Aorta (tissue), 5 donors: Measurements from ENCODE around the gene TTLL11. TPM values are rescaled to one million over a fixed set of nuclear protein-coding genes. Genes with fewer than 3 reads are reported as not detected.

Experiments
- ATAC-seq: fragments of 200-7000 bp; cut with Tn5 transposase; one replicate; pipeline ENCODE4 v1.9.1; 2022; ENCODE audit warnings: moderate library complexity; ENCODE audit not compliant: low FRiP score
- DNase-seq, 2 donors: peaks; one replicate each; pipeline ENCODE4 v3.0.0-alpha.2; 2020
- H3K27ac ChIP-seq, 2 donors: one replicate each; pipeline ENCODE4 v1.5.1; 2013; ENCODE audit warnings: low read length in 2 of 2, mild to moderate bottlenecking in 2 of 2, moderate library complexity in 2 of 2, control low read depth in 1 of 2, inconsistent platforms in 1 of 2, low read depth in 1 of 2
- H3K27me3 ChIP-seq, 2 donors: one replicate each; pipeline ENCODE4 v1.6.1; 2013; ENCODE audit warnings: control low read depth in 1 of 2, low read length in 1 of 2, mild to moderate bottlenecking in 1 of 2, moderate library complexity in 1 of 2; ENCODE audit not compliant: insufficient read depth in 2 of 2, control insufficient read depth in 1 of 2
- H3K36me3 ChIP-seq, 2 donors: one replicate each; pipeline ENCODE4 v1.6.1; 2013; ENCODE audit warnings: control low read depth in 1 of 2, low read length in 1 of 2, mild to moderate bottlenecking in 1 of 2; ENCODE audit not compliant: insufficient read depth in 2 of 2, control insufficient read depth in 1 of 2
- H3K4me1 ChIP-seq, 2 donors: one replicate each; pipeline ENCODE4 v1.6.1; 2013; ENCODE audit warnings: low read length in 2 of 2, control low read depth in 1 of 2, mild to moderate bottlenecking in 1 of 2, moderate library complexity in 1 of 2; ENCODE audit not compliant: insufficient read depth in 2 of 2, control insufficient read depth in 1 of 2
- H3K4me3 ChIP-seq, 2 donors: one replicate each; pipeline ENCODE4 v1.5.1; 2013; ENCODE audit warnings: low read length in 2 of 2, control low read depth in 1 of 2, mild to moderate bottlenecking in 1 of 2
- H3K9me3 ChIP-seq: one replicate; pipeline ENCODE4 v1.6.1; 2013; ENCODE audit warnings: mild to moderate bottlenecking, low read length; ENCODE audit not compliant: control insufficient read depth
- WGBS, 2 donors: extraction: QIAGEN DNeasy Blood & Tissue Kit; methylation state at CpG; one replicate each; pipeline ENCODE4 v1.1.7; 2013; 5-methylcytosine and 5-hydroxymethylcytosine counted together
- intact Hi-C, 2 donors: fragments of 100-400 bp; cut with DNase I; formaldehyde crosslinking; loops; one replicate each; pipeline versions ENCODE4 v1.14.2 to v1.15.0; 2022
- polyA plus RNA-seq, 2 donors: library from polyadenylated mRNA; stranded (reverse); fragments of 200-250 nt; gene quantifications; one replicate each; pipeline ENCODE4 v1.2.3, GENCODE V29; 2013
- total RNA-seq, 2 donors: library from RNA; stranded (reverse); fragmentation: NEBNext Ultra II Directional; extraction: Animal tissue kit (Norgen Biotek cat#: 25700); gene quantifications; one replicate each; pipeline ENCODE4 v1.2.1, GENCODE V29; 2021
- donor health status: healthy with polysubstance abuse.
- donor health status: Bipolar disorder and iron deficiency.
- donor health status: DM: no; HTN: no; CAD: no.
- donor health status: DM: no; HTN: no; CAD: no.
- donor health status: DM: yes; HTN: yes; CAD: no.

Gene TTLL11
- total and polyA plus RNA-seq, 4 donors = 7.7 to 31.4 (median 18.3) TPM

- no peaks in the 10 kb centered on the region for H3K27me3 ChIP-seq
- ATAC-seq (no peak), DNase-seq (no peak)
- H3K36me3 ChIP-seq = no peaks in the 10 kb centered on the region
- intact Hi-C loops = no loop called here
- H3K9me3 ChIP-seq = no peaks in the 10 kb centered on the region
- 83 to 88% methylated on average over 12 of the region's 12 CpGs for WGBS, 2 donors
- peaks cover 0 to 5% of the 10 kb centered on the region in 2 donors for H3K4me1 ChIP-seq
- no peak overlapping the region for H3K4me3 ChIP-seq
- H3K27ac ChIP-seq = no peak overlapping the region
Observed at GRCh38 chr9:121925935-121926334, 167.2 kb downstream of the TTLL11 start.

- 61 to 64% methylated on average over 4 of the region's 4 CpGs for WGBS, 2 donors
- Histone ChIP-seq H3K27ac (no peak overlapping the region), H3K4me3 (no peak overlapping the region), H3K27me3 (no peaks in the 10 kb centered on the region), H3K9me3 (no peaks in the 10 kb centered on the region), H3K4me1 (peaks cover 0 to 5% of the 10 kb centered on the region in 2 donors), H3K36me3 (no peaks in the 10 kb centered on the region)
- DNase-seq (no peak), ATAC-seq (no peak)
- intact Hi-C loops = no loop called here
Observed at GRCh38 chr9:121924700-121925099, 168.4 kb downstream of the TTLL11 start.

GRCh38 chr9:121921444-121921843 is 171.7 kb downstream of the TTLL11 start:
- 91 to 92% methylated on average over 1 of the region's 1 CpG for WGBS, 2 donors
- no peak for DNase-seq
- H3K9me3 ChIP-seq = no peaks in the 10 kb centered on the region
- H3K27me3 ChIP-seq = no peaks in the 10 kb centered on the region
- intact Hi-C loops = no loop called here
- no peaks in the 10 kb centered on the region for H3K4me1 ChIP-seq
- H3K27ac ChIP-seq = no peak overlapping the region
- H3K36me3 ChIP-seq = peaks cover 0 to 2% of the 10 kb centered on the region in 2 donors
- no peak overlapping the region for H3K4me3 ChIP-seq
- no peak for ATAC-seq

- peaks cover 2 to 4% of the 10 kb centered on the region in 2 donors for H3K36me3 ChIP-seq
- ATAC-seq (no peak), DNase-seq (no peak)
- H3K4me3 ChIP-seq = no peak overlapping the region
- no peaks in the 10 kb centered on the region for H3K4me1 ChIP-seq
- intact Hi-C loops = no loop called here
- no peaks in the 10 kb centered on the region for H3K9me3 ChIP-seq
- H3K27ac ChIP-seq = no peak overlapping the region
- WGBS, 2 donors = 91 to 96% methylated on average over 4 of the region's 4 CpGs
- no peaks in the 10 kb centered on the region for H3K27me3 ChIP-seq
Observed at GRCh38 chr9:121917375-121918335, 175.5 kb downstream of the TTLL11 start.

GRCh38 chr9:121915304-121915625 is 177.8 kb downstream of the TTLL11 start:
- intact Hi-C loops = no loop called here
- WGBS, 2 donors = 97 to 99% methylated on average over 4 of the region's 4 CpGs

GRCh38 chr9:121914604-121915303 is 178.4 kb downstream of the TTLL11 start:
- no peaks in the 10 kb centered on the region for H3K4me1 ChIP-seq
- H3K27ac ChIP-seq = no peak overlapping the region
- DNase-seq (no peak), ATAC-seq (no peak)
- peaks cover 2 to 4% of the 10 kb centered on the region in 2 donors for H3K36me3 ChIP-seq
- H3K4me3 ChIP-seq = no peak overlapping the region
- H3K27me3 ChIP-seq = no peaks in the 10 kb centered on the region
- 83 to 90% methylated on average over 10 of the region's 10 CpGs for WGBS, 2 donors
- intact Hi-C loops = no loop called here
- no peaks in the 10 kb centered on the region for H3K9me3 ChIP-seq

More at GRCh38 chr9:121915304-121915625, 177.8 kb downstream of the TTLL11 start:
- Histone ChIP-seq H3K27me3 (no peaks in the 10 kb centered on the region), H3K9me3 (no peaks in the 10 kb centered on the region), H3K4me1 (no peaks in the 10 kb centered on the region), H3K27ac (no peak overlapping the region), H3K4me3 (no peak overlapping the region), H3K36me3 (peaks cover 2 to 4% of the 10 kb centered on the region in 2 donors)
- DNase-seq (no peak), ATAC-seq (no peak)

- Histone ChIP-seq H3K4me3 (no peak overlapping the region), H3K27me3 (no peaks in the 10 kb centered on the region), H3K4me1 (no peaks in the 10 kb centered on the region), H3K27ac (no peak overlapping the region), H3K9me3 (no peaks in the 10 kb centered on the region), H3K36me3 (peaks cover 2 to 4% of the 10 kb centered on the region in 2 donors)
- DNase-seq = no peak
- 94 to 96% methylated on average over 6 of the region's 6 CpGs for WGBS, 2 donors
- no peak for ATAC-seq
- intact Hi-C loops = no loop called here
Observed at GRCh38 chr9:121914017-121914595, 179.0 kb downstream of the TTLL11 start.

GRCh38 chr9:121912812-121913627 is 180.1 kb downstream of the TTLL11 start:
- Histone ChIP-seq H3K27me3 (no peaks in the 10 kb centered on the region), H3K4me1 (no peaks in the 10 kb centered on the region), H3K9me3 (no peaks in the 10 kb centered on the region), H3K27ac (no peak overlapping the region), H3K36me3 (peaks cover 2 to 4% of the 10 kb centered on the region in 2 donors), H3K4me3 (no peak overlapping the region)
- 87 to 88% methylated on average over 4 of the region's 4 CpGs for WGBS, 2 donors
- intact Hi-C loops = no loop called here
- ATAC-seq (no peak), DNase-seq (no peak)
